ENCODE data around the gene GALNT10.

Gene GALNT10

GRCh38 chr5:154298065-154298464 lies 107.5 kb downstream of the GALNT10 start:
- no peak for DNase-seq

- no peak for DNase-seq
Measured at GRCh38 chr5:154300207-154300883, 109.8 kb downstream of the GALNT10 start.

- DNase-seq = no peak
Measured at GRCh38 chr5:154301726-154302125, 111.2 kb downstream of the GALNT10 start.

GRCh38 chr5:154302161-154302560 lies 111.6 kb downstream of the GALNT10 start:
- DNase-seq = no peak

GRCh38 chr5:154303133-154303532 lies 112.6 kb downstream of the GALNT10 start:
- no peak for DNase-seq

- DNase-seq = peak; percentile 86
Measured at GRCh38 chr5:154308443-154309370, 118.2 kb downstream of the GALNT10 start.

GRCh38 chr5:154309371-154309745 lies 118.8 kb downstream of the GALNT10 start:
- DNase-seq = peak; percentile 66

GRCh38 chr5:154309805-154310204 lies 119.3 kb downstream of the GALNT10 start:
- DNase-seq = no peak

- no peak for DNase-seq
Measured at GRCh38 chr5:154311362-154311761, 120.8 kb downstream of the GALNT10 start.

GRCh38 chr5:154312000-154312399 lies 121.5 kb downstream of the GALNT10 start:
- no peak for DNase-seq

- peak; percentile 42 for DNase-seq
Measured at GRCh38 chr5:154312576-154312975, 122.0 kb downstream of the GALNT10 start.

GRCh38 chr5:154313360-154314017 lies 123.0 kb downstream of the GALNT10 start:
- no peak for DNase-seq

- no peak for DNase-seq
Measured at GRCh38 chr5:154315196-154315595, 124.7 kb downstream of the GALNT10 start.

GRCh38 chr5:154315756-154316155 lies 125.2 kb downstream of the GALNT10 start:
- DNase-seq = no peak

- no peak for DNase-seq
Measured at GRCh38 chr5:154316223-154316935, 125.8 kb downstream of the GALNT10 start.

GRCh38 chr5:154317916-154318315 lies 127.4 kb downstream of the GALNT10 start:
- DNase-seq = no peak

- no peak for DNase-seq
Measured at GRCh38 chr5:154318691-154319090, 128.2 kb downstream of the GALNT10 start.

GRCh38 chr5:154319736-154320135 lies 129.2 kb downstream of the GALNT10 start:
- no peak for DNase-seq

- peak; percentile 6 for DNase-seq
Measured at GRCh38 chr5:154320224-154321089, 129.9 kb downstream of the GALNT10 start.

- DNase-seq = no peak
Measured at GRCh38 chr5:154321546-154321945, 131.0 kb downstream of the GALNT10 start.

- no peak for DNase-seq
Measured at GRCh38 chr5:154324033-154324432, 133.5 kb downstream of the GALNT10 start.

GRCh38 chr5:154325566-154325965 lies 135.0 kb downstream of the GALNT10 start:
- DNase-seq = no peak
